SH-SY5Y (cell line): Measurements from ENCODE around the gene MBOAT2.

Experiments used
- GATA2 ChIP-seq: IDR thresholded peaks from 2 replicates; pipeline ENCODE4 v1.6.1; 2011; ENCODE audit warnings: mild to moderate bottlenecking, low read depth, low read length
- GATA3 ChIP-seq: IDR thresholded peaks from 2 replicates; pipeline ENCODE4 v1.6.1; 2011; ENCODE audit warnings: low read depth, mild to moderate bottlenecking, low read length, moderate library complexity

- no peak for TF ChIP-seq GATA3
- TF ChIP-seq GATA2 = no peak
Observed at GRCh38 chr2:8927510-8928455, 75.7 kb downstream of the MBOAT2 start.
